T-helper 1 cell treated with Interleukin-12 subunit alpha and Interleukin-12 subunit beta and Interleukin-4 antibody, amounts not matched to agents 30 ng/mL and 1 ng/mL, for 36 hours (primary cell): ENCODE measurements around the gene ZBTB20. TPM values are rescaled to one million over a fixed set of nuclear protein-coding genes. Genes with fewer than 3 reads are reported as not detected.

ENCODE experiments used
- intact Hi-C: fragments of 100-400 bp; cut with micrococcal nuclease; formaldehyde crosslinking; loops from one replicate; pipeline ENCODE4 v1.15.1; 2024
- total RNA-seq: library from RNA; stranded (reverse); gene quantifications from 2 replicates; pipeline ENCODE4 v1.2.3, GENCODE V29; 2022

Gene ZBTB20
- total RNA-seq, 1 donor from 2014 or later: 10.2 TPM

DNA sequence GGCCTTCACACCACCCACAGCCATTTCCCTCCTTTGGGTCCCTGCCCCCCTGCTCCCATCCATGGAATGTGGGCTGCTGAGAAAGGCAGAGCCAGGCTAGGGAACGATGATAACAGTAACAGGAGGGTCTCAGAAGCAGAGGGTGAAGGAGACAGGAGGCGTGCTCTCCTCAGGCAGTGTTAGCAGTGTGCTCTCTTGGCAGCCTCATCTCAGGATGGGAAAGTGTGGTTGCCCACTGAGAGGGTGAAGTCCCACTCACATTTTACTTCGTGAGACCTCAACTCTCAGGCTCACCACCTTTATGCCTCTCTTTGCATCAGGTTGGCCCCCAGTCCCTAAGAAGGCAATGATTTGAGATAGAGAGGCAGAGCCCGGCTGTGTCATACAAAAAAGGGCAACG lies 828.8 kb downstream of the ZBTB20 start:
- intact Hi-C loops: no loop called here

DNA sequence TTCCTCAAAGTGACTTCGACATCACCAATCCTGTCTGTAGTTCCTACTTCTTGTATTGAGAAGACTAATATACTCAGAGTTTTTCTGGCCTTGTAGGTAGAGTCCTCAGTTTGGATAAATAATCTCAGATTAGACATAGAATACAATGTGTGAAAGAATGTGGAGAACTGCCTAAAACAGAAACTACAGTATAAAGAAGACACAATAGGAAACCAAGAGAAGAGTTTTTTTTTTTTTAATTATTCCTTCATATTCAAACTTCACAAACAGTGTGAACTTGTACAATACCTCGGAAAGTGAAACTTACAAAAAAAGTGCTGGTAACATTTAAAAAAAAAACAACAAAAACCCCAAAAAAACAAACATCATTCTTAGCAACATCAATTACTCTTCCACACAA lies 832.8 kb downstream of the ZBTB20 start:
- intact Hi-C loops: no loop called here

GRCh38 chr3:114313426-114313825 lies 833.7 kb downstream of the ZBTB20 start:
- intact Hi-C loops: no loop called here

DNA sequence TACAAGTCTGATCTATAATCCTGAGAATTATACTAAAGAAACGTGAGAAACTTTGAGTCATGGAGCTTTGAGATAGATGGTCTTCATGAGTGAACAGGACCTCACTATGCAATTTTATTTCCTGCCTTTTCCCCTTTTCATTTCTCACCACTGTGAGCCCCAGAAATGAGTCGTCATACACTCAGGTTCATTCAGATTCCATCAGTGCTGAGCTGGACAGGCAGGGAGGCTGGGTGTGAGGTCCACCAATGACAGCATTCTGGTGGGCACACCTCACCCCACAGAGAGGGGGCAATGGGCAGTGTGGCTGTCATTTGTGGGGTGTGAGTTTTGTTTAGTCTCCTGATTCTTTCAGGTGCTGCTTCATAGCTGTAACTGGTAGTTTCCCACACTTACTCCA lies 836.4 kb downstream of the ZBTB20 start:
- intact Hi-C loops: no loop called here

- intact Hi-C loops: loop anchor here (2.0 kb wide), 1 partner anchor 96 kb away; no protein-coding TSS in a partner anchor
Observed at GRCh38 chr3:114308830-114309229, 838.3 kb downstream of the ZBTB20 start.

- intact Hi-C loops: loop anchor here (2.0 kb wide), 1 partner anchor 96 kb away; no protein-coding TSS in a partner anchor
Observed at GRCh38 chr3:114308377-114308776, 838.7 kb downstream of the ZBTB20 start.

DNA sequence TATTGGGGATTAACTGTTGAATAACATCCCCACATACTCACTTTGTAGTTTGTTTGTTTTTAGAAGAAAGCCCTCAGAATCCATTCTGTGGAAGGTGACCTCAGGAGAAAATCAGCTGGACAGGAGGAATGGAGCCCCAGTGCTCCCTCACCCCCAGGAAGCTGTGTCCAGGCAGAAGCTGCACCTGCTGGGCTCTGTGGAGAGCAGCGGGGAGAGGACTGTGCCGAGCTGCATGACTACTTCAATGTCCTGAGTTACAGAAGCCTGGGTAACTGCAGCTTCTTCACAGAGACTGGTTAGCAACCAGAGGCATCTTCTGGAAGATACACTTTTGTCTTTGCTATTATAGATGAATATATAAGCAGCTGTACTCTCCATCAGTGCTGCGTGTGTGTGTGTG lies 839.3 kb downstream of the ZBTB20 start:
- intact Hi-C loops: loop anchor here (1.0 to 2.0 kb wide), 2 partner anchors 95 to 562 kb away; partner anchors contain the start of gene NAA50

- intact Hi-C loops: loop anchor here (1.0 kb wide), 1 partner anchor 561 kb away; the partner anchor contains the start of gene NAA50
Observed at GRCh38 chr3:114307222-114307830, 839.8 kb downstream of the ZBTB20 start.

- intact Hi-C loops: loop anchor here (1.0 kb wide), 1 partner anchor 148 kb away; no protein-coding TSS in a partner anchor
Observed at GRCh38 chr3:114299941-114300624, 847.0 kb downstream of the ZBTB20 start.

DNA sequence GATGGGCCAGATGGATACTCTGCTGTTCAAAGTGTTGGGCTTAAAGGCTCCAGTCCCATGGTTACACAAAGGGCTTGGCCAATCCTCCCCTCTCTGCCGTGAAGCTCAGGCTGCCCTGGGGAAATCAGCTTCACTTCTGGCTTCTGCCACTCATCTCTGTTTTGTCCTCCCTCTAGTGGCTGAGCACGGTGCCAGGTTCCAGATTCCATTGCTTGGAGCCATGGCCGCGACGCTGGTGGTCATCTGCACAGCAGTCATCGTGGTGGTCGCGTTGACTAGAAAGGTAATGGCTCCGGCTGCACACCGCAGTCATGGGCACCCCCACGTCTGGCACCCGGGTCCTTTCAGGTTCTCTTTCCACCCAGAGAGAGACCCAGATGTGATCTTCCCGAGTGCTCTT lies 847.7 kb downstream of the ZBTB20 start:
- intact Hi-C loops: loop anchor here (1.0 kb wide), 1 partner anchor 147 kb away; no protein-coding TSS in a partner anchor

DNA sequence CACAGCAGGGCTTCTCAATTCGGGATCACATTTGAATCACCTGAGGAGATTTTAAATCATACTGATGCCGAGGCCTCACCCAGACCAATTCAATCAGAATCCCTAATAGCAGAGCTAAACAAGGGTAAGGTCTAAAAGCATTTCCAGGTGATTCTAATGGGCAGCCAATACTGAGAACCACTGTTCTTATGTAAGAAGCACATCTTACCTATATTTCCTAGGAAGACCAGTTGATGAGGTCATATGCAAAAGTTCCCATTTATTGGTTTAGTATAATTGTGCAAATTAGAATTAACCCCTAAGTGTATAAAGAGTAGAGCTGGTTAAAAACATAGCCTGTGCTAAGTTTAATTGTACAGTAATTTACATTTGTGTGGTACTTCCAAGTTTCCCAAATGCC lies 851.1 kb downstream of the ZBTB20 start:
- intact Hi-C loops: no loop called here

GRCh38 chr3:114294940-114295480 lies 852.1 kb downstream of the ZBTB20 start:
- intact Hi-C loops: no loop called here

- intact Hi-C loops: no loop called here
Observed at GRCh38 chr3:114293838-114294535, 853.1 kb downstream of the ZBTB20 start, which contains the start of gene TIGIT. Gene TIGIT, plus strand, starts transcription at chr3:114294028. Its CDS starts 34 bp downstream, at chr3:114294062.

DNA sequence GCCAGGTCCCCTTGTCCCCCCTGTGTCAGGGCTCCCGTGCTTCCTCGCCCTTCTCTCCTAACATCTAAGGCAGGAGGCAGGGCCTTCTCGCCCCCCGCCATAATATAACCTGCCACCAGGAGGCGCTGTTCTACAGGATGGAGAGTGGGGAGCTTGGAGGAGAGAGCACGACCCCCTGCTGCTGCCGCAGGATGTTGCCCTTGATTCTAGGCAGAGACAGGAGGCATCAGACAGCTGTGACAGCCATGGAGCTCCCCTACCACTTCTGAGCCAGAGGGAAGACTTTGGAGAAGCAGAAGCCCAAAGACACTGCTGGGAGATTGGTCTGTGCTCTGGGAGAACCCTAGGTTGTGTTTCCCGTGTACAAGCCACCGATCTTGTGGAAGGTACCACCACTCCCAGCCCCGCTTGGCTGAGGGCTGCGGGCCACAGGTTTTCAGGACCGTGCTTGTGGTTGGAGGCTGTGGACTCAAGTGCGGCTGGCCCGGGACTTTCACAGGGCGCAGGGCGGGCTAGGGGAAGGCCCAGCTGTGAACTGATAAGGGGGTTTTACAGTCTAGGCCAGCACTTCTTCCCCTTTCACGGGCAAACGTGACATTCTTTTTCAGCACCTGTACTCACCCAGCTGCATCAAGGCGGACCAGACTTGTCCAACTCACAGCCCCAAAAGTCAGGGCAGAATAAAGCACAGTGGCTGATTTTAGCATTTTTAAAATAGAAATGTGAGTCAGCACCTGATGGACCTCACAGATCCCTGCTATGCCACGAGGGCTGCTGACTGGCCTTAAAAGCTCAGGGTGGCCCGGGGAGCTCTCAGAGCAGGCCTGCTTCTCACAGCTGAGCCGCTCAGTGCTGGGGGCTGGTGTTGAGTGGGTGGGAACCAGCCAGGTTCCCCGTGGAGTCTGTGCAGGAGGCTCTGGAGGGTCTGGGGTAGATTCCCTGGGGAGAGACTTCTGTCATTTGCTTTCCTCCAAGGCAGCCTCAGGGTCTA lies 855.9 kb downstream of the ZBTB20 start:
- intact Hi-C loops: loop anchor here (1.0 to 2.0 kb wide), 7 partner anchors 48 to 554 kb away; no protein-coding TSS in a partner anchor

DNA sequence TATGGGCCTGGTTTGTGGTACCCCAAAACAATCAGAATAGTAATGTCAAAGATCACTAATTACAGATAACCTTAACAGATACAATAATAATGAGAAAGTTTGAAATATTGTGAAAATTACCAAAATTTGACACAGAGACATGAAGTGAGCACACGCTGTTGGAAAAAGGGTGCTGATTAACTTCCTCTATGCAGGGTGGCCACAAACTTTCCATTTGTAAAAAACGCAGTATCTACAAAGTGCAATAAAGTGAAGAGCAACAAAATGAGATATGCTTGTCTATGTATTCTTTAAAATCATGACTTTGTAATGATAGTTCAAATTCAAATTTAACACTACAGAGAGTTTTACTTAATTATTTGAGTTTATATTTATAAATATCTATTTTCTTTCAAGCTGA lies 860.8 kb downstream of the ZBTB20 start:
- intact Hi-C loops: no loop called here

DNA sequence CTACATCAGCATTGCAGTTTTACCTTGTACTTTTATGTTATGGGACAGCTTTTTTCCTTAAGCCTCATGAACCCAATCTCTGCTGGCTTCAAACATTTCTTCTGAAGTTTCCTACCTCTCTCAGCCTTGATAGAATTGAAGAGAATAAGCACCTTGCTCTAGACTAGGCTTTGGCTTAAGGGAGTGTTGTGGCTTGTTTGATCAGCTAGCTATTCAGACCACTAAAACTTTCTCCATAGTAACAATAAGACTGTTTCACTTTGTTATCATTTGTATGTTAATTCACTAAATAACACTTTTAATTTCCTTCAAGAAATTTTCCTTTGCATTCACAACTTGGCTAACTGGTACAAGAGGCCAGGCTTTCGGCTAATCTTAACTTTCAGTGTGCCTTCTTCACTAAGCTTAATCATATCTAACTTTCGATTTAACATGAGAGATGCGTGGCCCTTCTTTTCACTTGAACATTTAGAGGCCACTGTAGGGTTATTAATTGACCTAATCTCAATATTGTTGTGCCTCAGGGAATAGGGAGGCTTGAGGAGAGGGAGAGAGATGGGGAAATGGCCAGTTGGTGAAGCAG lies 861.3 kb downstream of the ZBTB20 start:
- intact Hi-C loops: no loop called here

- intact Hi-C loops: no loop called here
Observed at GRCh38 chr3:114284644-114285043, 862.4 kb downstream of the ZBTB20 start.
